HEK293 (cell line): ENCODE results near the gene RFX2.

Experiments used
- GLIS1 ChIP-seq: fragments of 450-650 bp; formaldehyde crosslinking; IDR thresholded peaks from 2 replicates; pipeline ENCODE4 v1.5.1; 2016; ENCODE audit warnings: missing biosample characterization, missing genetic modification characterization
- HIC1 ChIP-seq: fragments of 450-650 bp; formaldehyde crosslinking; IDR thresholded peaks from 2 replicates; pipeline ENCODE4 v1.5.1; 2016; ENCODE audit warnings: missing biosample characterization, missing genetic modification characterization
- KLF17 ChIP-seq: fragments of 450-650 bp; formaldehyde crosslinking; IDR thresholded peaks from 2 replicates; pipeline ENCODE4 v1.5.1; 2016; ENCODE audit warnings: missing biosample characterization, missing genetic modification characterization
- KLF9 ChIP-seq: fragments of 450-650 bp; formaldehyde crosslinking; IDR thresholded peaks from 2 replicates; pipeline ENCODE4 v1.5.1; 2016; ENCODE audit warnings: missing biosample characterization, missing genetic modification characterization, low read depth
- PATZ1 ChIP-seq: fragments of 450-650 bp; formaldehyde crosslinking; IDR thresholded peaks from 2 replicates; pipeline ENCODE4 v1.5.1; 2016; ENCODE audit warnings: missing biosample characterization, missing genetic modification characterization
- PRDM2 ChIP-seq: fragments of 450-650 bp; formaldehyde crosslinking; IDR thresholded peaks from 2 replicates; pipeline ENCODE4 v1.5.1; 2016; ENCODE audit warnings: missing biosample characterization, missing genetic modification characterization, borderline replicate concordance
- SP7 ChIP-seq: fragments of 450-650 bp; formaldehyde crosslinking; IDR thresholded peaks from 2 replicates; pipeline ENCODE4 v1.5.1; 2016; ENCODE audit warnings: missing biosample characterization, missing genetic modification characterization
- TCF7L2 ChIP-seq: IDR thresholded peaks from 2 replicates; pipeline ENCODE4 v1.6.1; 2011; ENCODE audit warnings: low read depth, mild to moderate bottlenecking, inconsistent platforms, low read length, moderate library complexity, borderline replicate concordance
- ZFP37 ChIP-seq: fragments of 450-650 bp; formaldehyde crosslinking; IDR thresholded peaks from 2 replicates; pipeline ENCODE4 v1.5.1; 2016; ENCODE audit warnings: missing biosample characterization, missing genetic modification characterization
- ZFP41 ChIP-seq: fragments of 450-650 bp; formaldehyde crosslinking; IDR thresholded peaks from 2 replicates; pipeline ENCODE4 v1.5.1; 2016; ENCODE audit warnings: missing biosample characterization, missing genetic modification characterization, borderline replicate concordance
- ZIC2 ChIP-seq: fragments of 450-650 bp; formaldehyde crosslinking; IDR thresholded peaks from 2 replicates; pipeline ENCODE4 v1.5.1; 2016; ENCODE audit warnings: missing biosample characterization, missing genetic modification characterization
- ZNF112 ChIP-seq: fragments of 450-650 bp; formaldehyde crosslinking; IDR thresholded peaks from 2 replicates; pipeline ENCODE4 v1.5.0; 2017; ENCODE audit warnings: missing biosample characterization, missing genetic modification characterization
- ZNF19 ChIP-seq: fragments of 450-650 bp; formaldehyde crosslinking; IDR thresholded peaks from 2 replicates; pipeline ENCODE4; 2016; ENCODE audit warnings: missing biosample characterization, missing genetic modification characterization, low read depth
- ZNF211 ChIP-seq: fragments of 450-650 bp; formaldehyde crosslinking; IDR thresholded peaks from 2 replicates; pipeline ENCODE4 v1.5.1; 2016; ENCODE audit warnings: low read depth, missing biosample characterization, missing genetic modification characterization
- ZNF266 ChIP-seq: fragments of 450-650 bp; formaldehyde crosslinking; IDR thresholded peaks from 2 replicates; pipeline ENCODE4 v1.5.1; 2016; ENCODE audit warnings: missing biosample characterization, missing genetic modification characterization, low read depth
- ZNF280C ChIP-seq: fragments of 450-650 bp; formaldehyde crosslinking; IDR thresholded peaks from 2 replicates; pipeline ENCODE4 v1.5.1; 2016; ENCODE audit warnings: missing biosample characterization, missing genetic modification characterization
- ZNF501 ChIP-seq: fragments of 450-650 bp; formaldehyde crosslinking; IDR thresholded peaks from 2 replicates; pipeline ENCODE4 v1.5.1; 2016; ENCODE audit warnings: missing biosample characterization, missing genetic modification characterization
- ZNF514 ChIP-seq: fragments of 450-650 bp; formaldehyde crosslinking; IDR thresholded peaks from 2 replicates; pipeline ENCODE4 v1.5.1; 2016; ENCODE audit warnings: missing biosample characterization, missing genetic modification characterization
- ZNF621 ChIP-seq: fragments of 450-650 bp; formaldehyde crosslinking; IDR thresholded peaks from 2 replicates; pipeline ENCODE4 v1.5.1; 2017; ENCODE audit warnings: missing biosample characterization, missing genetic modification characterization
- ZNF654 ChIP-seq: fragments of 450-650 bp; formaldehyde crosslinking; IDR thresholded peaks from 2 replicates; pipeline ENCODE4 v1.5.1; 2016; ENCODE audit warnings: low read depth, missing biosample characterization, missing genetic modification characterization
- ZNF76 ChIP-seq: fragments of 450-650 bp; formaldehyde crosslinking; IDR thresholded peaks from 2 replicates; pipeline ENCODE4; 2016; ENCODE audit warnings: low read depth, missing biosample characterization, missing genetic modification characterization, borderline replicate concordance
- ZNF768 ChIP-seq: fragments of 450-650 bp; formaldehyde crosslinking; IDR thresholded peaks from 2 replicates; pipeline ENCODE4 v1.5.1; 2018; ENCODE audit warnings: missing biosample characterization, mild to moderate bottlenecking, missing genetic modification characterization
- ZNF776 ChIP-seq: fragments of 450-650 bp; formaldehyde crosslinking; IDR thresholded peaks from 2 replicates; pipeline ENCODE4 v1.5.0; 2017; ENCODE audit warnings: missing biosample characterization, missing genetic modification characterization, borderline replicate concordance
- ZNF785 ChIP-seq: fragments of 450-650 bp; formaldehyde crosslinking; IDR thresholded peaks from 2 replicates; pipeline ENCODE4 v1.5.1; 2016; ENCODE audit warnings: missing biosample characterization, missing genetic modification characterization
- ZNF792 ChIP-seq: fragments of 450-650 bp; formaldehyde crosslinking; IDR thresholded peaks from 2 replicates; pipeline ENCODE4 v1.5.1; 2016; ENCODE audit warnings: missing biosample characterization, missing genetic modification characterization
- ZSCAN23 ChIP-seq: fragments of 450-650 bp; formaldehyde crosslinking; IDR thresholded peaks from 2 replicates; pipeline ENCODE4 v1.5.1; 2016; ENCODE audit warnings: missing biosample characterization, missing genetic modification characterization

The RFX2 gene

GRCh38 chr19:6092329-6093286 is 17.7 kb downstream of the RFX2 start (continued):
- no peak; the same call in 1 of the 2 replicates for TF ChIP-seq PATZ1
- peak; percentile 83 for TF ChIP-seq GLIS1
- TF ChIP-seq ZNF768 (tag by site-specific recombination): no peak
- TF ChIP-seq ZNF792: no peak
- TF ChIP-seq ZNF280C (tag by site-specific recombination): no peak
- no peak for TF ChIP-seq ZSCAN23 (tag by site-specific recombination)
- TF ChIP-seq KLF9 (tag by site-specific recombination): peak; percentile 74
- TF ChIP-seq KLF17 (tag by site-specific recombination): peak; percentile 96
- no peak for TF ChIP-seq ZNF621 (tag by site-specific recombination)
- no peak for TF ChIP-seq ZNF266 (tag by site-specific recombination)
- TF ChIP-seq ZFP37 (tag by site-specific recombination): no peak
- no peak for TF ChIP-seq ZNF785 (tag by site-specific recombination)
- peak; percentile 93 for TF ChIP-seq ZIC2
- no peak for TF ChIP-seq TCF7L2
- TF ChIP-seq ZNF76 (tag by site-specific recombination): no peak
- TF ChIP-seq HIC1 (tag by site-specific recombination): no peak
- TF ChIP-seq ZNF112 (tag by site-specific recombination): no peak
- TF ChIP-seq ZFP41 (tag by site-specific recombination): no peak
- TF ChIP-seq SP7 (tag by site-specific recombination): peak; percentile 71; the same call in 1 of the 2 replicates
- TF ChIP-seq ZNF501: no peak
- TF ChIP-seq ZNF514: no peak
- no peak for TF ChIP-seq ZNF776 (tag by site-specific recombination)
- no peak for TF ChIP-seq ZNF19 (tag by site-specific recombination)
- no peak for TF ChIP-seq ZNF211 (tag by site-specific recombination)
- no peak for TF ChIP-seq ZNF654 (tag by site-specific recombination)
- TF ChIP-seq PRDM2 (tag by site-specific recombination): no peak
